Measurements from ENCODE around the gene ANK2. TPM values are rescaled to one million over a fixed set of nuclear protein-coding genes. Genes with fewer than 3 reads are reported as not detected.

Gene ANK2
- total RNA-seq, result 9.1 and 11.1 TPM in 2 replicates
- long read RNA-seq, partial matches to known transcripts, result 3 of 9 reads
- long read RNA-seq, other reads (novel, unspliced or antisense), result 6 of 9 reads

DNA sequence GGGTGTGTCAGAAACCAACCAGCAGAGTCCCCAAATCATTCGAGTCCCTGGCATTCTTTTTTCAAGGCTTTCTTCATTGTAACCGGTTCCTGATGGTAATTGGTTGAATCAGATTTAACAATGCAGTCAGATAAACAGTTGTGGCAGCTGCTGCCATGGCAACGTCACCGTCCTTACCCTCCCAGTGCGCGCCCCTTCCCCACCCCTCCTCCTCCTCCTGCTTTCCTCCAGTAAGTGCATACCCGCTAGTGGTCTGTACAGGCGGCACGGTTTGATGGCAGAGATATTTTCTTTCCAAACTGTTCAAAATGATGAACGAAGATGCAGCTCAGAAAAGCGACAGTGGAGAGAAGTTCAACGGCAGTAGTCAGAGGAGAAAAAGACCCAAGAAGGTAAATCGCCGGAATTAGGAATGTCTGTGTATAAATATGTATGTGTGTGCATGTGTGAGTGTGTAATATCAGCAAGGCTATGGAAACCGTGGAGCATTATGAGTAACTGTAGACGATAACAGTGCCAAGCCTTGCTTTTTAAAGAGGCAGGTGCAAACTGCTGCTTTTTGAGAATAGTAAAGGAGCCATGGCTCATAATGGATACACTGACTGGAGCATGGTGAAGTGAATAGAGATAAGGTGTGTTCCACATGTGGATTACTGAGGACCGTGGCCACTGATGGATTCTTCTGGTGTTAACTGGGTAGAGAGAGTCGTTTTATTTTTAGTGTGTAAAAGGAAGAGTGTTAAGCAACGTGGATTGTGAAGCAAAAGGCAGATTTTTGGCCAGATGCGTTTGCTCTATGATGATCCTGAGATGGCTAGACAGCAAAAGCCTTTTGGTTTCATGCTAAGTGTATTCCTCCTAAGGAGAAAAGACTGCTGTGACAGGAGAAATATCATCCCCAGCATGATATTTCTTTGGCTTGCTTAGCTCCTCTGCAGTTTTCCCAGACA lies at the start of gene ANK2:
ANK2 (plus strand) TSS at position 233 of the 950 bp plus-strand sequence; CDS start at position 309, 76 bp downstream.
- Mint-ChIP-seq H3K27me3 (no peaks in the 10 kb centered on the region), H3K27ac (no peak within 1 kb of the TSS), H3K4me3 (ENCODE audit: low read depth) (no peak within 1 kb of the TSS), H3K9me3 (ENCODE audit: low read depth) (no peaks in the 10 kb centered on the region), H3K36me3 (ENCODE audit: insufficient read depth) (no peaks in the 10 kb centered on the region), H3K4me1 (ENCODE audit: low read depth) (no peaks in the 10 kb centered on the region)
- peak; percentile 11 for DNase-seq (ENCODE audit: low spot score, unreplicated experiment)
- TF ChIP-seq, protein P1, sequence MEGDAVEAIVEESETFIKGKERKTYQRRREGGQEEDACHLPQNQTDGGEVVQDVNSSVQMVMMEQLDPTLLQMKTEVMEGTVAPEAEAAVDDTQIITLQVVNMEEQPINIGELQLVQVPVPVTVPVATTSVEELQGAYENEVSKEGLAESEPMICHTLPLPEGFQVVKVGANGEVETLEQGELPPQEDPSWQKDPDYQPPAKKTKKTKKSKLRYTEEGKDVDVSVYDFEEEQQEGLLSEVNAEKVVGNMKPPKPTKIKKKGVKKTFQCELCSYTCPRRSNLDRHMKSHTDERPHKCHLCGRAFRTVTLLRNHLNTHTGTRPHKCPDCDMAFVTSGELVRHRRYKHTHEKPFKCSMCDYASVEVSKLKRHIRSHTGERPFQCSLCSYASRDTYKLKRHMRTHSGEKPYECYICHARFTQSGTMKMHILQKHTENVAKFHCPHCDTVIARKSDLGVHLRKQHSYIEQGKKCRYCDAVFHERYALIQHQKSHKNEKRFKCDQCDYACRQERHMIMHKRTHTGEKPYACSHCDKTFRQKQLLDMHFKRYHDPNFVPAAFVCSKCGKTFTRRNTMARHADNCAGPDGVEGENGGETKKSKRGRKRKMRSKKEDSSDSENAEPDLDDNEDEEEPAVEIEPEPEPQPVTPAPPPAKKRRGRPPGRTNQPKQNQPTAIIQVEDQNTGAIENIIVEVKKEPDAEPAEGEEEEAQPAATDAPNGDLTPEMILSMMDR (IDR thresholded peaks at IDR 0.05; ENCODE audit: unreplicated experiment), result no peak

DNA sequence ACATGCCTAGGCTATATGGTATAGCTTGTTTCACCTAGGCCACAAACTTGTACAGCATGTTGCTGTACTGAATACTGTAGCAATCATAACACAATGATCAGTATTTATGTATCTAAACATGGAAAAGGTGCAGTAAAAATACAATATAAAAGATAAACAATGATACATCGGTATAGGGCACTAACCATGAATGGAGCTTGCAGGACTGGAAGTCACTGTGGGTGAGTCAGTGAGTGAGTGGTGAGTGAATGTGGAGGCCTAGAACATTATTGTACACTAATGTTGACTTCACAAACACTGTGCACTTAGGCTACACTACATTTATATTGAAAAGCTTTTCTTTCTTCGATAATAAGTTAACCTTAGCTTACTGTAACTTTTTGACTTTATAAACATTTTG lies 45.6 kb upstream of the ANK2 start:
- H3K9me3 Mint-ChIP-seq (ENCODE audit: low read depth), result no peaks in the 10 kb centered on the region
- no peaks in the 10 kb centered on the region for H3K36me3 Mint-ChIP-seq (ENCODE audit: insufficient read depth)
- H3K4me3 Mint-ChIP-seq (ENCODE audit: low read depth), result no peak overlapping the region
- TF ChIP-seq, protein P1 (IDR thresholded peaks at IDR 0.05; ENCODE audit: unreplicated experiment), result no peak
- H3K4me1 Mint-ChIP-seq (ENCODE audit: low read depth), result peaks cover 4% of the 10 kb centered on the region
- no peak overlapping the region for H3K27ac Mint-ChIP-seq
- no peaks in the 10 kb centered on the region for H3K27me3 Mint-ChIP-seq
- no peak for DNase-seq (ENCODE audit: low spot score, unreplicated experiment)

DNA sequence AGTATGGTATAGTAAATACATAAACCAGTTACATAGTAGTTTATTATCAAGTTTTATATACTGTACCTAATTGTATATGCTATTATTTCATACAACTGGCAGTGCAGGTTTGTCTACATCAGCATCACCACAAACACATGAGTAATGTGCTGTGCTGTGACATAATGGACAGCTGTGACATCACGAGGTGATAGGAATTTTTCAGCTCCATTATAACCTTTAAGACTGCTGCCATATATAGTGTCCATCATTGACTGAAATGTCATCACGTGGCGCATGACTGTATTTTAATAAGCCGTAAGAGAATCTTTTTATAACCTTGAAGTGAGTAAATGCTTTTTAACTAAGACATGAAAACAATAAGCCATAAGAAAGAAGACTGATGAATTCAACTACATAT lies 44.8 kb upstream of the ANK2 start:
- Mint-ChIP-seq H3K4me3 (ENCODE audit: low read depth) (no peak overlapping the region), H3K27me3 (no peaks in the 10 kb centered on the region), H3K4me1 (ENCODE audit: low read depth) (peaks cover 6% of the 10 kb centered on the region), H3K36me3 (ENCODE audit: insufficient read depth) (no peaks in the 10 kb centered on the region), H3K27ac (no peak overlapping the region), H3K9me3 (ENCODE audit: low read depth) (no peaks in the 10 kb centered on the region)
- TF ChIP-seq, protein P1 (IDR thresholded peaks at IDR 0.05; ENCODE audit: unreplicated experiment), result no peak
- DNase-seq (ENCODE audit: low spot score, unreplicated experiment), result no peak

DNA sequence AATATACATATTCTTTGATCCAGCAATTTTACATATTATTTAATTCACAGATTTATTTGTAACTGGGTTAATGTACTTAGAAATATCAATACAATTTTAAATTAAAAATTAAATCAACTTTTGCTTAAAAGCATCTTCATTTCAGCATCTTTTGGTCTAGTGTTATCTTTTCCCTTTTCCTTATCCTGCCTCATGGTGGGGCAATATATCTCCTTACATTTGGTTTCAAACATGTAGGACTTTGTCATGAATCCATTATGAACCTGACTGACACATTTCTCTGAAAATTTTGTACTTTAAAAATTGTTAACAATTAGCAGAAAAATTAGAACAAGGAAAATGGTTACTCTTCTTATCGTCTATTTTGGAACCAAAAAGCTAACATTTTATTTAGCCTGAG lies 42.8 kb upstream of the ANK2 start:
- no peaks in the 10 kb centered on the region for H3K27me3 Mint-ChIP-seq
- H3K9me3 Mint-ChIP-seq (ENCODE audit: low read depth), result no peaks in the 10 kb centered on the region
- peaks cover 7% of the 10 kb centered on the region for H3K4me1 Mint-ChIP-seq (ENCODE audit: low read depth)
- DNase-seq (ENCODE audit: low spot score, unreplicated experiment), result no peak
- H3K4me3 Mint-ChIP-seq (ENCODE audit: low read depth), result no peak overlapping the region
- TF ChIP-seq, protein P1 (IDR thresholded peaks at IDR 0.05; ENCODE audit: unreplicated experiment), result no peak
- H3K27ac Mint-ChIP-seq, result no peak overlapping the region
- no peaks in the 10 kb centered on the region for H3K36me3 Mint-ChIP-seq (ENCODE audit: insufficient read depth)

DNA sequence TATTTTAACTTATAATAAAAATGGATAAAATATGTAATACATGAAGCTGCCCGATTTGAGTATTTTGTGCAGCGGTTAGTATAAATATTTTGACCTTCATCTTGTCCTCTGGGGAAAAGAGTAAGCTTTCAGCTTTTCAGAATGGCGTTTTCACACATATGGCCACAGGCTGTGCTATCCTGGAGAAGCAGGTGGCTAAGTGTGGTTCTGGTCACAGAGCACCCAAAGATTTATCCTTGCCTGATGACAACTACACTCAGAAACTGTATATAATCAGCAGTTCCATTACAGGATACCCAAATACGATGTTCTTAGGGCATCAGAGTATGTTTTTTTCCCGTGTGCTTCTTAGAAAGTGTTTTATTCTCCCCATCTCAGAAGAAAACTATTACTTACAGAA lies 42.3 kb upstream of the ANK2 start:
- TF ChIP-seq, protein P1 (IDR thresholded peaks at IDR 0.05; ENCODE audit: unreplicated experiment), result no peak
- Mint-ChIP-seq H3K27me3 (no peaks in the 10 kb centered on the region), H3K36me3 (ENCODE audit: insufficient read depth) (no peaks in the 10 kb centered on the region), H3K9me3 (ENCODE audit: low read depth) (no peaks in the 10 kb centered on the region), H3K27ac (no peak overlapping the region), H3K4me3 (ENCODE audit: low read depth) (no peak overlapping the region), H3K4me1 (ENCODE audit: low read depth) (peaks cover 7% of the 10 kb centered on the region)
- no peak for DNase-seq (ENCODE audit: low spot score, unreplicated experiment)
